HG03571 (cell line): ENCODE measurements around the gene DPP6.

Source experiments
- ATAC-seq: cut with Tn5 transposase; IDR thresholded peaks from one replicate; pipeline ENCODE4 v1.9.1; 2021; ENCODE audit not compliant: unreplicated experiment

The DPP6 gene

DNA sequence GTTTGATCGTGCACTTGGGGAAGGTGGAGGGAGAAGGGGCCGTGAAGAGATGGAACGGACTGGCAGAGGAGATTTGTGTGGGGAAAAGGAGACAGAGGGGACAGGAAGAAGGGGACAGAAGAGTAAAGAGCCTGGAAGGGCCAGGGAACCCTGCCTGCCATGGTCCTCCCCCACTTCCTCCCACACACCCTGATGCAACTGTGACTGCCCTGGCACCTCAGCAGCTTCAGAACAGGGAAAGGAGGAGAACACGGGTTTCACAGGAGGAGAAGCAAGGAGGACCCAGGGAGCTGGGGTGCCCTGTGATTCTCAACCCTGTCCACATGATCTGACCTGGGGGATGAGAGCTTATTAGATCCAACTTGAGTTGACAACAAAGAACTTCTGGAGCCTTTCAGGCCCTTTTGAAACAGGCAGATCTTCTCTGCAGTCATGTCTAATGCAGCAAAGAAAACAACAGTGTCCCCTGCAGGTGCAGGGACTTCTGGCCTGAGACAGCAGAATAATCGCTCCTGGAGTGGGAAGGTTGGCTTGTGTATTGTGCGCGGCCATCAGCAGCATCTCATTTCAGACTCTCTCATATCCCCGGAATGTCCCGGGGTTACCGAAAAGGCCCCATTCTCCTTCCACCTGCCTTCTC lies 529.2 kb downstream of the DPP6 start:
- no peak for ATAC-seq

DNA sequence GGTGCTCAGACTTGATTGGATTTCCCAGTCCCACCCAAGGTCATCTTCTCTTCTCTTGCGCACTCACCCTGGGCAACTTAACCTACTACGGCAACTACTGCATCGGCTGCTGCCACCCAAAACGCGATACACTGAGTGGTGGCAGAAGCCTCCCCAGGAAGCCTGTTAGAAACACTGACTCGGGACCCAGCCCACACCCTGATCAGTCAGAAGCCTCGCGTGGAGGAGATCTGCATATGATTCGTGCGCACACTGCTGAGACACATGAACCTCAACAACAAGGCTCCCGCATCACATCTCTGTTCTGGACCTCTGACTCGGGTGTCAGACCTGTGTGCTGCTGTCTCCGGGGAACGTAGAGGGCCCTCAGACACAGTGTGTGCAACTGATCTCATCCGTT lies 531.3 kb downstream of the DPP6 start:
- no peak for ATAC-seq

DNA sequence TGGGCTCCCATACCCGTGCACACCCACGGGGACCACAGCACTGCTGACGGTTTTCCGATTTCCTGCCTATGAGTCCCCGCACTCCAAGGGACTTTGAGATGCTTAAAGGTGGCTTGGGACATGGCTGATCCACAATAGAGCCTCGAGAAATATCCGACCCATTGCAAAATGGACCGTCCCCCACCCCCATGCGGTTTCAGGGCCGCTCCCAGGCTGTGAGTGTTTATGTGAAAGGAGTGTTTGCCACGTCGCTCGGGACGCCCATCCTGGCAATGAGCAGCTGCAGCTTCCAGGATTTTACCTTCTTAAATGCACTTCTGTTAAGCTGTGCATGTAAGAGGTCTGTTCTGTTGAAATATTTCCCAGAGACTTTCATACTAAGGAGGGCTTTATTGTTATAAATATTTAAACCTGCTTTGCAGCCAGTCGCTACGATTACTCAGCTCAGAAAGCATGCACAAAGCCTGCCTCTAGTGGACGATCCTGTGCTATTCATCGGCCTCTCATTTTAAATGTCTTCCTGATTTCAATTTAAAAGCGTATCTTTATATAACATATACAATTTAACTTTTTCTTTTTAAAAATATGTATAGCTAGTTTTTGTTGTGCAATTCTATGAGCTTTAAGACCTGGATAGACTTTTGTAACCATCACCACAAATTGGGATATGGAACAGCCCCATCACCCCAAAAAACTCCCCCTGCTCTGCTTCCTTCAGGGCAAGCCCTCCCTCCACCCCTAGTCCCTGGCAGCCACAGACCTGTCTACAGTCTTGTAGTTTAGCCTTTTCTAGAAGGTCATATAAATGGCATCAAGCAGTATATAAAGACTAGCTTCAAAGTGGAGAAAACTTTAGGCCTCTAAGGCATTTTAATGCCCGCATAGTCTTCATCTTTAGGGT lies 532.4 kb downstream of the DPP6 start:
- no peak for ATAC-seq

DNA sequence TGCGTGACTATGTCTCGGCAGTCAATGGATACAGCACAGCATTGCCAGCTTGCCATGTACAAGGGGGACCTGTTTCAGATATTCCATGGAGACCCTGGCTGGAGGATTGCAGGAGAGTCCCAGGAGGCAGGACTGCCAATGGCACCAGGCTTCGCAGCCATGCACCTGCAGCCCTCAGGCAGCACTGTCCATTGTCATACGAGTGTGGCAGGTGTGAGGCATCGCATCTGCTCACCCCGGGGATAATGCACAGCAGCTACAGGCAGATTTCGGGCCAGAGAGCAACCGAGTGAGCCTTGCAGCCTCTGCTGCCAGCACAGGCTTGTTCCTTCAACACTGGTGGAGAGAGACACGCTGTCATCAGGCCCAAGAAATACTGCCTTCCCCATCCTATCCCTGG lies 535.6 kb downstream of the DPP6 start:
- ATAC-seq: no peak

DNA sequence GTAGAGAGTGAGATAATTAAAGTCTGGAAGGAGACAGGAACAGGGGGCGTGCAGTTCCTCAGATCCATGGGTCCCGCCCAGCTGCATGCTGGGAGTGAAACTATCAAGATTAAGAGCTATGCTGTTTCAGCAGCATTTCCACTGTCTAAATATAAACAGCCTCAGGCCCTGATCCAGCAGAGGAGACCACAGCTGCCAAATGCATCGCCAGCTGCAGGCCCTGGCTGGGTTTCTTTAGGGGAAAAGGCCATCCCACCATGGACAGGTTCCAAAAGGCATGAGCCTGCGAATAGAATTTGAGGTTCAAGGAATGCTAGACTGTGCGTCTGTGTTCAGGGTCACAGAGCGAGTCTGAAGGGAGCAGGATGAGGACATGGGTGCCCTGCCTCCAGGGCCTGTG lies 539.3 kb downstream of the DPP6 start:
- no peak for ATAC-seq

DNA sequence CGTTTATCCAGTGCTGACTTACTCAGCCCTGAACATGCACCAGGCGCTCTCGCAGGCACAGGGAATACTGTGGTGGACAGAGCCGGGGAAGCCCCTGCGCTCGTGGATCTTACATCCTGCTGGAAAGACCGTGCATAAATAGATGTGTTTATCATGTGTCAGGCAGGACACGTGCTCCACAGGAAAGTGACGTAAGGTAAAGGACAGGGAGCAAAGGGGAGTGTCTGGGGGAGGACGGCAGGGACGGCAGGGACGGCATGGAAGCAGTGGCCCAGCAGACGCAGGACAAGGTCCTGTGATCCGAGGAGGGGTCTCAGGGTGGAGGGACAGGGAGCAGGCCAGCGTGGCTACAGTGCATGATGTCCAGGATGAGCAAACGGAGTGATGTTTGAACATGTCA lies 540.2 kb downstream of the DPP6 start:
- no peak for ATAC-seq

GRCh38 chr7:154598396-154598795 lies 546.2 kb downstream of the DPP6 start:
- ATAC-seq: no peak

DNA sequence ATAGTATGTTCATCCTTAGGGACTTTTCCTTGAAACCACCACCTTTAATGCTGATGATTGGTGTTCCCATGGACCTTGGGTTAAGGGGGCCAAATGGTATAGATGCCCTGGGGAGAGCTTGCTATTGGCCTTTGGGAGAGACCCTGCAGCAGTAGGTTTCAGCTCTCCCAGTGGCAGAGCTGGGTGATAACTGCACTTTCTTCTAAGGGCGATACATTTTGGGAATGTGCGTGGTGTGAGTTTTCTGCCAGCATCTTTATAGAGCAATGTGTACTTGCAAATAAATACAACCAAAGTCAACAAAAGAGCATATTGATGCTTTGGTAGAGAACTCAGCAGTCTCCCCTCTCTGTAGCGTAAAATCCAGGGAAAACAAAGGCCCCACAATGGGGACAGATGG lies 546.7 kb downstream of the DPP6 start:
- no peak for ATAC-seq

DNA sequence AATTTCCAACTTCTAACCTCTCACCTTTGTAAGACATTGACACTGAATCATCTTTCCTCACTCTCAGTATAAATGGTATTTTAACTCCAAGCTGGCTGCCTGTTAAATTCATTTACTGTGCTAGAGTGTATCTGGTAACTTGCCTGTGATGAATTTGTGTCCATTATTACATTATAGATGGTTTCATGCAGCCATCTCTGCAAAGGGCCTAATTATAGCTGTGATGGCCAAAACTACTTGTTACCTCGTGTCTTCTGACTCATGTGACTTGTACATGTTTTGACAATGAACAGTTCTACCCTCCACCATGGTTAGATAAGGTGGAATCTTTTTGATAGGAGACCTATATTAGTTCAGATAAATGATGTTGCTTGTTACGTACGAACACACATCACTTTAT lies 558.7 kb downstream of the DPP6 start:
- ATAC-seq: no peak

DNA sequence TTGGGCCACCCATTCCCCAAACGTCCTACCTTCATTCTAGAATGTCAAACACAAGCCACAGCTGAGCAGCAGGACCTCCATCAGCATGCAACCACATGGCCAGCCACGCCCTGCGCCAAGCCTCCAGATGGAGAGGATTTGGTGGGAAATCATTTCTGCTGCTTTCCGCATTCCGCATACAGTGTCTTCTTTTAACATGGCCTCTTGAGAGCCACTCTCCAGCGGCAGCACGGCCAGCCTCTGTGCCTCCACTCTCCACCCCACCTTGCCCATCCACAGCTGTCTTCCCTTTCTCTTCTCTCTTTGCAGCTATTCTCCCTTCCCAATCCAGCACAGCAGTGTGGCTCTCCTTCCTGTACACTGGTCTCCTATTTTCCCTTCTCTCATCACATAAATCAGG lies 561.6 kb downstream of the DPP6 start:
- no peak for ATAC-seq

- ATAC-seq: no peak
Measured at GRCh38 chr7:154620141-154620755, 568.0 kb downstream of the DPP6 start.

GRCh38 chr7:154623399-154623798 lies 571.2 kb downstream of the DPP6 start:
- ATAC-seq: no peak

DNA sequence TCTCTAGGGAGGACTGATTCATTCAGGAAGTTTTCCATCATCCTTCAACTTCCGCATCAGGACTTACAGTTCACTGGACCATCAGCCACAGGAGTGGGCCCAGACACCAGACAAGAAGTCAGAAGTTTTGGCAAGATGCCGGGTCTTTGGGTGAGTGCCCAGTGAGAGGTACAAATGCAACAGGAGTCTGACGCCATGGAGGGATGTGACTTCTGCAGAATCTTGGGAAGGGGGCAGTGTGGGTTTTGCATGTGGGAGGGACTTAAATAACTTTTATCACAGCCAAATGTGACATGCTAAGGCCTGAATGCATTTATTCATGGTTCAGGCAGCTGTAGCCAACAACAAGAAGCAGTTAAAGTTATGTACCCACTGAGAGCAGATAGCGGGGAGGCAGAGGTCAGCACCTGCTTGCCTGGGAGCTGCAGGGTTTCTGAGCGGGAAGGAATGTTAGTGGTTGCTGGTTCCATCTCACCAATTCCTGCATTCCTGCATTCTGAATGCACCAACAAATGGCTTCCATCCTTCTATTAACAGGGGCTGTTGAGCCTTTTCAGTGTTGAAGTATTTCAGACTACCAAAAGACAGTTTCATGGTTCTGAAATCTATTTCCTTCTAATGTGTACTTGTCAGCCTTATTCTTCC lies 575.6 kb downstream of the DPP6 start:
- no peak for ATAC-seq

GRCh38 chr7:154628556-154628955 lies 576.4 kb downstream of the DPP6 start:
- ATAC-seq: no peak

DNA sequence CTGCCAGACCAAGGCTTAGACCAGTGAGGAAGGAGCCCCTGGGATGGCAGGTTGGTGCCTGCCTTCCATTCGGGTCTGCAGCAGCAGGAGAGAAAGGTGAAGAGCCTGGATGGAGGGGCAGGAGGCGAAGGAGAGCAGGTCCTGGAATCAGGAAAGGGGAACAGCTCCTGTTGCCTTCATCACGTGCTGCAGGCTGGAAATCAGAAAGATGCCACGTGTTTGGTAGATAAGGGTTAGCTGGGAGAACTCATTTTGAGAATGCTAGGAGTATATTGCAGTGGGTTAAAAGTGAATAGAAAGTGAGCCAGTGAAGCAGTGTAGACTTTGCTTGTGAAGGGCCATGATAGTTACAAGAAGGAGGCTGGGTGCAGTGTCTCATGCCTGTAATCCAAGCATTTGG lies 579.0 kb downstream of the DPP6 start:
- no peak for ATAC-seq

GRCh38 chr7:154633641-154634040 lies 581.4 kb downstream of the DPP6 start:
- ATAC-seq: no peak

GRCh38 chr7:154638286-154638685 lies 586.1 kb downstream of the DPP6 start:
- no peak for ATAC-seq

DNA sequence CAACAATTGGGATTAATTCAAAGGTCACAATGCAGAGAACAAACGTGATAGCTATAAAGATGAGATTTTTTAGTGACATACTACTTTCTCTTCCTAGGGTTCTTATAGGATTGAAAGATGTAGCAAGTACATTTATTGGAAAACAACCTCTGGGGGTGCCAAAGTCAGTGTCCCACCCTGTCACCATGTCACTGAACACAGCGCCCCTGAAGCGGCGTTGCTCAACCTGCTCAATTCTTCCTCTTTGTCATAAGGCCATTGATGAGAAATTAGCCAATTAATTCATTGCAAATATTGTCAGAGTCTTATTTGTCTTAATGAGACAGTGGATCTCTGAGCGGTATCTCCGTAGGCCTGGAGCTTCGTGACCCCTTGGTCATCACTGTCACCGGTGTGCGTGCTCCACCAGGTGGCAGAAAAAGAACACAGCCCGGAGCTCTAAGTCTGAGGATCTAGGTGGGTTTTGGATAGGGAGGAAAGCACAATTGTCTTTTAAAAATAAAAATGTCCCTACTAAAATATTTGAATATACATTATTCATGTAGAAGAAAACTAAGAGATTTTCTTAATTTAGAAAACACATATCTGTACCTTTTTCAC lies 588.2 kb downstream of the DPP6 start:
- no peak for ATAC-seq

DNA sequence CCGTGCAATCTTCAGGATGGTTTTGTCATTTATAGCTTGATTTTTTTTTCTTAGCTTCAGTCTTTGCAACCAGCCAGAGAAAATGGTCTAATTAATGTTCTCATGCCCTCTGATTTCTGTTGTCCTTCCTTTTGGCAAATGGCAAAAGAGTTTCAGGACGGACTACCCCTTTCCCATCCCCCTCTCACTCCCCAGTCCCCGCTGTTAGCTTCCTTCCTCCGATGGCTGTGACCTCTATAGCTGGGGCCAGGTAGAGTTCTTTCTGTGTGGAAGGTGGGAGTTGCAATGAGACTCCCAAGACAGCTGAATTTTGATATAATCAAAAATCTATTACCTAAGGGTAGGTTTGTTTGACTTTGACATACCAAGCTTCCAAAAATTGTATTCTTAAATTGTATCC lies 588.7 kb downstream of the DPP6 start:
- ATAC-seq: no peak

- no peak for ATAC-seq
Measured at GRCh38 chr7:154644366-154644765, 592.2 kb downstream of the DPP6 start.
